HAP-1 (cell line): ENCODE data around the gene ETFDH.
"Not testable (repeated sequence)": the region's sequence is repeated elsewhere in the genome, so short reads cannot be mapped to it uniquely, and the experiment has no call there.

ENCODE experiments used
- DNase-seq, 2 experiments: peaks; one replicate each; pipeline ENCODE4 v3.0.0-alpha.2; 2016 to 2020; ENCODE audit warnings: low spot score in 2 of 2
- H3K27me3 ChIP-seq: fragments of 250-450 bp; sonication (Bioruptor Pico); 2 replicates; pipeline ENCODE4 v1.5.1; 2020; ENCODE audit warnings: low read depth, mild to moderate bottlenecking, moderate library complexity
- H3K36me3 ChIP-seq: fragments of 250-450 bp; sonication (Bioruptor Pico); replicated peaks from 2 replicates; pipeline ENCODE4 v1.5.1; 2020; ENCODE audit warnings: mild to moderate bottlenecking
- H3K4me1 ChIP-seq: fragments of 250-450 bp; sonication (Bioruptor Pico); 2 replicates; pipeline ENCODE4 v1.5.1; 2020; ENCODE audit warnings: mild to moderate bottlenecking
- H3K4me3 ChIP-seq: fragments of 250-450 bp; sonication (Bioruptor Pico); 2 replicates; pipeline ENCODE4 v1.5.1; 2020; ENCODE audit warnings: mild to moderate bottlenecking, moderate library complexity
- H3K9me3 ChIP-seq: fragments of 250-450 bp; sonication (Bioruptor Pico); 2 replicates; pipeline ENCODE4 v1.5.1; 2020; ENCODE audit warnings: mild to moderate bottlenecking, moderate library complexity
- in situ Hi-C: fragments of 300-500 bp; cut with MboI; formaldehyde crosslinking; loops from 3 replicates; pipeline ENCODE4 v1.14.3; 2020; ENCODE audit warnings: low sequenced_read_pairs, inconsistent platforms, mixed read lengths

The ETFDH gene

DNA sequence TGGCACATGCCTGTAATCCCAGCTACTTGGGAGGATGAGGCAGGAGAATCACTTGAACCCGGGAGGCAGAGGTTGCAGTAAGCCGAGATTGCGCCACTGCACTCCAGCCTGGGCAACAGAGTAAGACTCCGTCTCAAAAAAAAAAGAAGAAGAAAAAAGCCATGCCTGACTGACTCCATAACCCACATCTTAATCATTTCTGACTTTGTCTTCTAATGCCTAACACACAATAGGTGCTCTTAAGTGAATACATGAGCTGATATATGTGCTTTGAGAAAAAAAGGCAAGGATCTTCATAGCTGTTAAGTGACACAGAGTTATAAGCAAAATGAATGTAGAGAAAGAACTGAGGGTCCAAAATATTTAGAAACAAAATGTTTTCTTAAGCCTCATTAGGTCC, 40.5 kb downstream of the ETFDH start:
- H3K27me3 ChIP-seq, H3K9me3 ChIP-seq, DNase-seq, in situ Hi-C loops, H3K4me3 ChIP-seq, H3K4me1 ChIP-seq: not testable (repeated sequence)
- peaks cover 80% of the 10 kb centered on the region for H3K36me3 ChIP-seq

DNA sequence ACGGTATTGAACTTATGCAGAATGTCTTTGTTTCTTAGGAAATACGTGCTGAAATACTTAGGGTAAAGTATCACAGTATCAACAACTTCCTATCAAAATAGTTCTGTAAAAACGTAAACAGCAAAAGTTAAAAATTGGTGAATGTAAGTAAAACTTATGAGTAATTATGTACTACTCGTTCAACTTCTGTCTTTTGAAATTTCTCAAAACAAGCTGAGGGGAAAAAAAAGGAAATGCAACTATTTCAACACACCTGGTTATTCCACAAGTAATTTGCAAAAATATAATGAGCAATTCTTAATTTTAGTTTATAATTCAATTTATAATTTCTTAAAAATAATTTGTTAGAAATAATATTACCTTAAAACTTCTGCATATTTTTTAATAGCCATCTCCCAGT, 42.8 kb downstream of the ETFDH start:
- Histone ChIP-seq H3K4me3 (no peak overlapping the region), H3K27me3 (no peaks in the 10 kb centered on the region), H3K4me1 (no peaks in the 10 kb centered on the region), H3K9me3 (no peaks in the 10 kb centered on the region), H3K36me3 (peaks cover 80% of the 10 kb centered on the region)
- in situ Hi-C loops: no loop called here
- no peak for DNase-seq

- no peaks in the 10 kb centered on the region for H3K4me1 ChIP-seq
- H3K4me3 ChIP-seq: no peak overlapping the region
- H3K9me3 ChIP-seq: no peaks in the 10 kb centered on the region
- in situ Hi-C loops: no loop called here
- H3K27me3 ChIP-seq: no peaks in the 10 kb centered on the region
- no peak for DNase-seq
- peaks cover 75% of the 10 kb centered on the region for H3K36me3 ChIP-seq
These were observed 43.7 kb downstream of the ETFDH start for GRCh38 chr4:158715802-158716201.

- in situ Hi-C loops: loop anchor here (10.0 kb wide), 2 partner anchors 123 to 483 kb away; no protein-coding TSS in a partner anchor
- no peaks in the 10 kb centered on the region for H3K27me3 ChIP-seq
- no peak for DNase-seq
- peaks cover 10% of the 10 kb centered on the region for H3K4me1 ChIP-seq
- H3K9me3 ChIP-seq: no peaks in the 10 kb centered on the region
- peak overlapping the region; percentile 89 for H3K4me3 ChIP-seq
- peaks cover 45% of the 10 kb centered on the region for H3K36me3 ChIP-seq
These were observed 49.6 kb downstream of the ETFDH start for GRCh38 chr4:158721680-158722079.

DNA sequence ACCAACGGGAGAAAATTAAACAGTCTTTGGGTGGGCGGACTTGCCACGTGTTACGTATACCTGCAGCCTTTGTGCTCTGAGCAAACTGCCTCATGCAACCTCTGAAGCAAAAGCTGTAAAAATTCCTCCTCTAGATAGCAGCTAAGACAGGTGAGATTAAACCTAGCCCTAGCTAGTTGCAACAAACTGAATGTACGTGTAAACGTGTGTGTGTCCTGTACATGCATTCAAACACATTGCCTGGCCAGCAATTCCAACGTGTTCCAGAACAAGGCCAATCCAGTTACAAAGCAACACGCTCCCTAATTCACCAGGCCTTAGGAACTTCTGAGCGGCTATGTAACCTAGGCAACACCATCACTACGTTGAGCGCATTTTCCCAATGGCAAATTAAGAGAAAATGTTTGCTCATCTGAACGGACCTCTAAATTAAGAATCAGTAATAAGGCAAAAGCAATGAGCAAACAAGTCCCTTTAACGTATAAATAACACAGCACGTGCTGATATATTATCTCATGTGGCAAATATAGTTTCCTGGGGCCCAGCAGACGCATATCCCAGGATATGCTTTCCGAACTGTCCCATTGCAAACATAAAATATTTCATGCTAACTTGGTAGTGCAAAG, 50.3 kb downstream of the ETFDH start:
- Histone ChIP-seq H3K4me3 (peak overlapping the region; percentile 89), H3K36me3 (peaks cover 37% of the 10 kb centered on the region), H3K9me3 (no peaks in the 10 kb centered on the region), H3K4me1 (peaks cover 10% of the 10 kb centered on the region), H3K27me3 (no peaks in the 10 kb centered on the region)
- in situ Hi-C loops: loop anchor here (10.0 kb wide), 2 partner anchors 122 to 482 kb away; no protein-coding TSS in a partner anchor
- DNase-seq: peak; percentile 49 to 50

GRCh38 chr4:158722917-158723793, 51.1 kb downstream of the ETFDH start, which contains the start of gene PPID:
Gene PPID (minus strand): TSS chr4:158723396. CDS start chr4:158723288, 108 bp downstream.
- in situ Hi-C loops: loop anchor here (10.0 kb wide), 2 partner anchors 122 to 482 kb away; no protein-coding TSS in a partner anchor
- peak; percentile 72 to 90 for DNase-seq

GRCh38 chr4:158724637-158725036, 52.5 kb downstream of the ETFDH start:
- peaks cover 5% of the 10 kb centered on the region; the same call in 1 of the 2 replicates for H3K27me3 ChIP-seq
- DNase-seq: no peak
- H3K4me1 ChIP-seq: peaks cover 10% of the 10 kb centered on the region
- H3K4me3 ChIP-seq: no peak overlapping the region
- H3K36me3 ChIP-seq: peaks cover 17% of the 10 kb centered on the region
- in situ Hi-C loops: loop anchor here (10.0 kb wide), 2 partner anchors 120 to 480 kb away; no protein-coding TSS in a partner anchor
- no peaks in the 10 kb centered on the region for H3K9me3 ChIP-seq

More at GRCh38 chr4:158722917-158723793, 51.1 kb downstream of the ETFDH start, which contains the start of gene PPID:
- no peaks in the 10 kb centered on the region for H3K27me3 ChIP-seq
- no peaks in the 10 kb centered on the region for H3K9me3 ChIP-seq
- peak within 1 kb of the TSS; percentile 89 for H3K4me3 ChIP-seq
- peaks cover 10% of the 10 kb centered on the region for H3K4me1 ChIP-seq
- H3K36me3 ChIP-seq: peaks cover 30% of the 10 kb centered on the region

- no peak overlapping the region for H3K4me3 ChIP-seq
- no peak for DNase-seq
- in situ Hi-C loops: loop anchor here (10.0 kb wide), 2 partner anchors 118 to 478 kb away; no protein-coding TSS in a partner anchor
These were observed 54.5 kb downstream of the ETFDH start for GRCh38 chr4:158726633-158727032.

GRCh38 chr4:158728236-158728635, 56.1 kb downstream of the ETFDH start:
- H3K27me3 ChIP-seq: peaks cover 11% of the 10 kb centered on the region; the same call in 1 of the 2 replicates
- H3K36me3 ChIP-seq: no peaks in the 10 kb centered on the region
- no peak overlapping the region for H3K4me3 ChIP-seq
- no peaks in the 10 kb centered on the region for H3K9me3 ChIP-seq
- H3K4me1 ChIP-seq: peaks cover 3% of the 10 kb centered on the region
- in situ Hi-C loops: loop anchor here (10.0 kb wide), 2 partner anchors 117 to 477 kb away; no protein-coding TSS in a partner anchor
- no peak for DNase-seq

More at GRCh38 chr4:158726633-158727032, 54.5 kb downstream of the ETFDH start:
- H3K36me3 ChIP-seq: peaks cover 3% of the 10 kb centered on the region; the same call in 1 of the 2 replicates
- H3K9me3 ChIP-seq: no peaks in the 10 kb centered on the region
- H3K27me3 ChIP-seq: peaks cover 8% of the 10 kb centered on the region; the same call in 1 of the 2 replicates
- peaks cover 8% of the 10 kb centered on the region for H3K4me1 ChIP-seq

- Histone ChIP-seq H3K4me1 (no peaks in the 10 kb centered on the region), H3K9me3 (no peaks in the 10 kb centered on the region), H3K36me3 (no peaks in the 10 kb centered on the region), H3K27me3 (peaks cover 11% of the 10 kb centered on the region; the same call in 1 of the 2 replicates), H3K4me3 (no peak overlapping the region)
- in situ Hi-C loops: loop anchor here (10.0 kb wide), 2 partner anchors 115 to 475 kb away; no protein-coding TSS in a partner anchor
- DNase-seq: peak; percentile 62 to 70
These were observed 57.8 kb downstream of the ETFDH start for GRCh38 chr4:158729716-158730559.

- in situ Hi-C loops: no loop called here
- Histone ChIP-seq H3K4me3 (no peak overlapping the region), H3K4me1 (0 out of 2 replicates have a peak, but pooled peaks cover 4% of the 10 kb centered on the region), H3K27me3 (no peaks in the 10 kb centered on the region), H3K36me3 (no peaks in the 10 kb centered on the region), H3K9me3 (no peaks in the 10 kb centered on the region)
- no peak for DNase-seq
These were observed 66.8 kb downstream of the ETFDH start for GRCh38 chr4:158738866-158739265.

DNA sequence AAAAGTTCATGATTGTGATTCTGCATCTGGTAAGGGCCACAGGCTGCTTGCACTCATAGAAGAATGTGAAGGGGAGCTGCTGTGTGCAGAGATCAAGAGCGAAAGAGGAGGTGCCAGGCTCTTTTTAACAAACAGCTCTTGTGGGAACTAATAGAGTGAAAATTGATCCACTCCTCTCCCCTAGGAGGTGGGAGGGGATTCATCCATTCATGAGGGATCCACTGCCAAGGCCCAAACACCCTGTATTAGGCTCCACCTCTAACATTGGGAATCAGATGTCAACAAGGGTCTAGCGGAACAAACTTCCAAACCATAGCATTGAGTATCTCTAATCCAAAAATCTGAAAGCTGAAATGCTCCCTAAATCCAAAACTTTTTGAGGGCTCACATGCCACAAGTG, 67.5 kb downstream of the ETFDH start:
- H3K27me3 ChIP-seq: no peaks in the 10 kb centered on the region
- H3K9me3 ChIP-seq: no peaks in the 10 kb centered on the region
- in situ Hi-C loops: no loop called here
- 0 out of 2 replicates have a peak, but pooled peaks cover 4% of the 10 kb centered on the region for H3K4me1 ChIP-seq
- DNase-seq: no peak
- H3K4me3 ChIP-seq: no peak overlapping the region
- H3K36me3 ChIP-seq: no peaks in the 10 kb centered on the region
